ENCODE measurements around the gene ATF6B. TPM values are rescaled to one million over a fixed set of nuclear protein-coding genes. Genes with fewer than 3 reads are reported as not detected.

ATF6B gene
- total RNA-seq, 6 experiments from 2014 or later = 80.0 to 96.2 (median 88.7) TPM

DNA sequence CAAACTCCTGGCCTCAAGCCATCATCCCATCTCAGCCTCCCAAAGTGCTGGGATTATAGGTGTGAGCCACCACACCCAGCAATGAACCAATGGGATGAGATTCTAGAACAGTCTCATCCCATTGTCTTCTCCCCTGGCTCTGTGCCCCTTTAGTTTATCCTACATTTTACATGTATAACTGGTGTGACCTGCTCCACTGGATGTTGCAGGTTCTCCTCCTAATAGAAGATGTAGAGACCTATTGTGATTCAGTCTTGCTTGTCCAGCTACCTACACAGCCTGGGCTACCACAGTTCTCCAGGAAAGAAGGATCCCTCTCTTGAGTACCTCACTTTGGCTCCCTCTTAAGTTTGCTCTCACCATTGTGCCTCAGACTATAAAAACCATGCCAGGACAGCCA lies 4.1 kb upstream of the ATF6B start:
- no peaks in the 10 kb centered on the region for H3K9me3 Mint-ChIP-seq
- TF ChIP-seq, protein P1, sequence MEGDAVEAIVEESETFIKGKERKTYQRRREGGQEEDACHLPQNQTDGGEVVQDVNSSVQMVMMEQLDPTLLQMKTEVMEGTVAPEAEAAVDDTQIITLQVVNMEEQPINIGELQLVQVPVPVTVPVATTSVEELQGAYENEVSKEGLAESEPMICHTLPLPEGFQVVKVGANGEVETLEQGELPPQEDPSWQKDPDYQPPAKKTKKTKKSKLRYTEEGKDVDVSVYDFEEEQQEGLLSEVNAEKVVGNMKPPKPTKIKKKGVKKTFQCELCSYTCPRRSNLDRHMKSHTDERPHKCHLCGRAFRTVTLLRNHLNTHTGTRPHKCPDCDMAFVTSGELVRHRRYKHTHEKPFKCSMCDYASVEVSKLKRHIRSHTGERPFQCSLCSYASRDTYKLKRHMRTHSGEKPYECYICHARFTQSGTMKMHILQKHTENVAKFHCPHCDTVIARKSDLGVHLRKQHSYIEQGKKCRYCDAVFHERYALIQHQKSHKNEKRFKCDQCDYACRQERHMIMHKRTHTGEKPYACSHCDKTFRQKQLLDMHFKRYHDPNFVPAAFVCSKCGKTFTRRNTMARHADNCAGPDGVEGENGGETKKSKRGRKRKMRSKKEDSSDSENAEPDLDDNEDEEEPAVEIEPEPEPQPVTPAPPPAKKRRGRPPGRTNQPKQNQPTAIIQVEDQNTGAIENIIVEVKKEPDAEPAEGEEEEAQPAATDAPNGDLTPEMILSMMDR (IDR thresholded peaks at IDR 0.05) = no peak
- H3K27me3 Mint-ChIP-seq (ENCODE audit: insufficient read depth) = peaks cover 2% of the 10 kb centered on the region; the same call in 1 of the 2 replicates
- no peak overlapping the region for H3K4me3 Mint-ChIP-seq
- peak overlapping the region; percentile 9; the same call in 1 of the 2 replicates for H3K27ac Mint-ChIP-seq
- H3K4me1 Mint-ChIP-seq (ENCODE audit: low read depth) = peaks cover 37% of the 10 kb centered on the region
- peaks cover 1% of the 10 kb centered on the region for H3K36me3 Mint-ChIP-seq (ENCODE audit: low read depth)
- no peak for DNase-seq

DNA sequence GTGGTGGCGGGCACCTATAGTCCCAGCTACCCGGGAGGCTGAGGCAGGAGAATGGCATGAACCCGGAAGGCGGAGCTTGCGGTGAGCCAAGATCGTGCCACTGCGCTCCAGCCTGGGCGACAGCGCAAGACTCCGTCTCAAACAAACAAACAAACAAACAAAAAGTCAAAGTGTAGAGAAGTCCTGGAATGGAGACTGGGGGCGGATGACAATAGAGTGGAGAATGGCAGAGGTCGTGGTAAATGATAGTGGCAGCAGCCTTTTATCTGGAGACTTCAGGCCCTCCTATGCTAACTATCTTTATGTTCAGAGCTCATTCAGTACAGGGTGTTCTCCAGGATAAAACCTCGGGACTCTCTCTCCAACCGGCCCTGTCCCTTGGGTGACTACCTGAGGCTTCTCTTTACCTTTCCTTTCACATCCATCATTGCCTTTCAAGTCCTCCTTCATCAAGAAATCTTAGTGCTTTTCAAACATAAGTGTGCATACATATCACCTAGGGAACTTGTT lies 3.4 kb upstream of the ATF6B start:
- DNase-seq = no peak
- no peak overlapping the region for H3K27ac Mint-ChIP-seq
- TF ChIP-seq, protein P1 (IDR thresholded peaks at IDR 0.05) = no peak
- peaks cover 2% of the 10 kb centered on the region; the same call in 1 of the 2 replicates for H3K27me3 Mint-ChIP-seq (ENCODE audit: insufficient read depth)
- H3K36me3 Mint-ChIP-seq (ENCODE audit: low read depth) = peaks cover 7% of the 10 kb centered on the region
- no peaks in the 10 kb centered on the region for H3K9me3 Mint-ChIP-seq
- H3K4me3 Mint-ChIP-seq = no peak overlapping the region
- H3K4me1 Mint-ChIP-seq (ENCODE audit: low read depth) = peaks cover 43% of the 10 kb centered on the region

GRCh38 chr6:32129297-32130088 lies 1.4 kb upstream of the ATF6B start:
- Mint-ChIP-seq H3K9me3 (no peaks in the 10 kb centered on the region), H3K4me3 (peak overlapping the region; percentile 93), H3K27me3 (ENCODE audit: insufficient read depth) (peaks cover 2% of the 10 kb centered on the region; the same call in 1 of the 2 replicates), H3K4me1 (ENCODE audit: low read depth) (peaks cover 52% of the 10 kb centered on the region), H3K27ac (peak overlapping the region; percentile 92), H3K36me3 (ENCODE audit: low read depth) (peaks cover 18% of the 10 kb centered on the region)
- TF ChIP-seq, protein P1 (IDR thresholded peaks at IDR 0.05) = no peak
- DNase-seq = no peak

DNA sequence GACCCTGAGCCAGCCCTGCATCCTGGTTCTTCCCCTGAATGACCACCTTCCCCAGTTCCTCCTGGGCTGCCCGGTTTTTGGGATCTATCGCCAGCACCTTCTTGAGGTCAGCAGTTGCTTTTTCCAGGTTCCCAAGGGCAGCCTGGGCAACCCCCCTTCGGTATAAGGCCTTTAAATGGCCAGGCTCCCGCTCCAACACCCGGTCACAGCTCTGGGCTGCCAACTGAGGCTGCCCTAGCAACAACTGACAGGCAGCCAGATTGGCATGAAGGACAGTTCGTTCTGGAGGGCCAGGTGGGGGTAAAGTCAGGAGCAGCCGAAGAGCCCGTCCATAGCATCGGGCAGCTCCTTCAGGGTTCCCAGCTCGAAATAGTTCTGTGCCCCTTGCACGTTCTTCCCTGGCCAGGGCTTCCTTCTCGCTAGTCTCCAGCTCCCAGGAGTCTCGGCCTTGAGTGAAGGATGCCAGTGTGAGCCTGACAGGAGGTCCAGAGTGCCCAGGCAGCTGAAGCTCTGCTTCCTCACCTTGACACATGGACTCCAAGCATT lies 778 bp upstream of the ATF6B start:
- Mint-ChIP-seq H3K4me3 (peak overlapping the region; percentile 100), H3K27me3 (ENCODE audit: insufficient read depth) (peaks cover 2% of the 10 kb centered on the region; the same call in 1 of the 2 replicates), H3K9me3 (no peaks in the 10 kb centered on the region), H3K36me3 (ENCODE audit: low read depth) (peaks cover 23% of the 10 kb centered on the region), H3K27ac (peak overlapping the region; percentile 98), H3K4me1 (ENCODE audit: low read depth) (peaks cover 47% of the 10 kb centered on the region)
- no peak for DNase-seq
- TF ChIP-seq, protein P1 (IDR thresholded peaks at IDR 0.05) = no peak

DNA sequence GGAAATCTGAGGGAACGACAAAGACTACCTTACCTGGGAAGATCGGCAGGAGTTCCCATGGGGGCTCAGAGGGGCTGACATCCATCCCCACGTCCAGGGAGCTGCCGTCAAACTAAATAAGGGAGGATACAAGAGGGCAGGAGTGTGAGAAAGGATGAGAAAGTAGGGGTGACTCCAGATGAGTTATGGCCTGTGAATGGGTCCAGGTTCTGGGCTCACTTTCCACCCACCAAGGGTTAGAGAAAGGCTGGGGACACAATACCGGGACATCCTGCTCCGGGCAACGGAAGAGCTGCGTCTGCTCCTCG lies 683 bp downstream of the ATF6B start:
- peaks cover 2% of the 10 kb centered on the region; the same call in 1 of the 2 replicates for H3K27me3 Mint-ChIP-seq (ENCODE audit: insufficient read depth)
- H3K4me3 Mint-ChIP-seq = peak overlapping the region; percentile 100
- peak overlapping the region; percentile 98 for H3K27ac Mint-ChIP-seq
- peaks cover 41% of the 10 kb centered on the region for H3K4me1 Mint-ChIP-seq (ENCODE audit: low read depth)
- DNase-seq = no peak
- H3K9me3 Mint-ChIP-seq = no peaks in the 10 kb centered on the region
- TF ChIP-seq, protein P1 (IDR thresholded peaks at IDR 0.05) = no peak
- peaks cover 23% of the 10 kb centered on the region for H3K36me3 Mint-ChIP-seq (ENCODE audit: low read depth)
